Nephron progenitor cell (in vitro differentiated cells): ENCODE measurements around the gene EN2.

ENCODE experiments used
- DNase-seq: peaks from one replicate; pipeline ENCODE4 v3.0.0; 2021
- H3K27ac Mint-ChIP-seq: 2 replicates; pipeline ENCODE4 v1.8.0; 2021; ENCODE audit warnings: mild to moderate bottlenecking, moderate library complexity, mixed read lengths
- H3K27me3 Mint-ChIP-seq: 2 replicates; pipeline ENCODE4 v1.8.0; 2021; ENCODE audit warnings: mild to moderate bottlenecking, low read depth, mixed read lengths; ENCODE audit not compliant: poor library complexity
- H3K36me3 Mint-ChIP-seq: 2 replicates; pipeline ENCODE4 v1.8.0; 2021; ENCODE audit warnings: low read depth, mixed read lengths
- H3K4me1 Mint-ChIP-seq: 2 replicates; pipeline ENCODE4 v1.8.0; 2021; ENCODE audit warnings: mixed read lengths
- H3K4me3 Mint-ChIP-seq: 2 replicates; pipeline ENCODE4 v1.8.0; 2021; ENCODE audit warnings: mild to moderate bottlenecking, moderate library complexity, mixed read lengths
- H3K9me3 Mint-ChIP-seq: 2 replicates; pipeline ENCODE4 v1.8.0; 2021; ENCODE audit warnings: mild to moderate bottlenecking, moderate library complexity, mixed read lengths
- TF ChIP-seq, protein P1 (sequence below): fragments of 200-600 bp; sonication (generic); IDR thresholded peaks from 2 replicates; pipeline ENCODE4 v1.5.0; 2021; ENCODE audit warnings: antibody characterized with exemption

The EN2 gene

DNA sequence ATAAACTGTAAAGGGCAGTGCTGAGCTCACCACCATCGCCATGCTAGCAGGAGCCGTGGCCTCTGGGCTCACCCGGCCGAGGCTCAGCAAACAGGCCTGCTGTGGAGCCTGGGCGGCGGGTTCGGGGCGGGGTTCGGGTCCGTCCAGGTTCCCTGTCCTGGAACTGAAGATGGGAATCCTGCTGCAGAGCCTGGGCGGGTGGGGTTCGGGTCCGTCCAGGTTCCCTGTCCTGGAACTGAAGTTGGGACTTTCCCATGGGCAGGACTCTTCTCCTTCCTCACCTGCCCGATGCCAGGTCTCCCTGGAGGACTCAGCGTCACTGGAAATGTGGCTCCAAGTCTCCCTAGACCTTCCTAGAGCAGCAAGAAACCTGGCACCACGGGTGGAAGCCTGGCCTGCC is 36.6 kb downstream of the EN2 start:
- no peaks in the 10 kb centered on the region for H3K36me3 Mint-ChIP-seq
- no peak overlapping the region for H3K4me3 Mint-ChIP-seq
- TF ChIP-seq, protein P1, sequence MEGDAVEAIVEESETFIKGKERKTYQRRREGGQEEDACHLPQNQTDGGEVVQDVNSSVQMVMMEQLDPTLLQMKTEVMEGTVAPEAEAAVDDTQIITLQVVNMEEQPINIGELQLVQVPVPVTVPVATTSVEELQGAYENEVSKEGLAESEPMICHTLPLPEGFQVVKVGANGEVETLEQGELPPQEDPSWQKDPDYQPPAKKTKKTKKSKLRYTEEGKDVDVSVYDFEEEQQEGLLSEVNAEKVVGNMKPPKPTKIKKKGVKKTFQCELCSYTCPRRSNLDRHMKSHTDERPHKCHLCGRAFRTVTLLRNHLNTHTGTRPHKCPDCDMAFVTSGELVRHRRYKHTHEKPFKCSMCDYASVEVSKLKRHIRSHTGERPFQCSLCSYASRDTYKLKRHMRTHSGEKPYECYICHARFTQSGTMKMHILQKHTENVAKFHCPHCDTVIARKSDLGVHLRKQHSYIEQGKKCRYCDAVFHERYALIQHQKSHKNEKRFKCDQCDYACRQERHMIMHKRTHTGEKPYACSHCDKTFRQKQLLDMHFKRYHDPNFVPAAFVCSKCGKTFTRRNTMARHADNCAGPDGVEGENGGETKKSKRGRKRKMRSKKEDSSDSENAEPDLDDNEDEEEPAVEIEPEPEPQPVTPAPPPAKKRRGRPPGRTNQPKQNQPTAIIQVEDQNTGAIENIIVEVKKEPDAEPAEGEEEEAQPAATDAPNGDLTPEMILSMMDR: no peak
- H3K27ac Mint-ChIP-seq: no peak overlapping the region
- peaks cover 93% of the 10 kb centered on the region for H3K27me3 Mint-ChIP-seq
- H3K4me1 Mint-ChIP-seq: peaks cover 31% of the 10 kb centered on the region
- no peak for DNase-seq
- no peaks in the 10 kb centered on the region for H3K9me3 Mint-ChIP-seq

DNA sequence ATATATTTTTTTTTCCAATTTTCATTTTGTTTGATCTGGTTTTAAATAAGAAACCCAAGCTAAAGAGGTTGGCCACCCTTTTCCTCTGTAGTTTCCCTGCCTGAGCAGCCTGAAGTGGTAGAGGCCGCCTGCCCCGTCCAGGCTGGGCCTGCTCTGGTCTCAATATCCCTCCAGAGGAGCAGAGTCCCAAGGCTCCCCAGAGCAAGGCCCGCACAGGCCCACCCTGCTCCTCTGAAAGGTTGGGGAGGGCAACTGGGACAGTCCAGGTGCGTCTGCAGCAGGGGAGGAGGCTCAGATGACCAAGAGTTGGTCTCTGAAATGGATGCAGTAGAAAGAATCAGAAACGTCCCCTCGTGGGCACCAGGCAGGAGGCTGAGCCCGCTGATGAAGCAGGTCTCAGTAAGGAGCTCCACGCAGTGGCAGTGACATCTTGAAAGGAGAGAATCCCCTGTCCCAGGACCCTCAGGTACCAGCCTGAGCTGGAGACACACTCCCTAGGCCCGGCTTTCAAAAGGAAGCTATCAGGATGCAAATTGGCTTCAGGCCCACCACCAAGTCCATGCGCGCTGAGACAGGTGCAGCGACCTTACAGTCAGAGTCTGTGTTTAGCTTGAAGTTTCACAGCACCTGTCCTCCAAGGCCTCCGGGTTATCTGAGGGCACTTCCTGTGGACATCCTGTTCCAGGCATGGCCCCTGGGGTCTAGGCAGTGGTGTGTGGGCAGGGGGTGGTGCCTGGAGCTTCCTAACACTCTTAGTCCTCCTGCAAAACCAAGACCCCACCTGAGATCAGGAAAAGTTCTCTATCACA is 37.7 kb downstream of the EN2 start:
- no peak overlapping the region for H3K4me3 Mint-ChIP-seq
- H3K4me1 Mint-ChIP-seq: peaks cover 27% of the 10 kb centered on the region
- no peaks in the 10 kb centered on the region for H3K9me3 Mint-ChIP-seq
- H3K27ac Mint-ChIP-seq: no peak overlapping the region
- H3K27me3 Mint-ChIP-seq: peaks cover 94% of the 10 kb centered on the region
- TF ChIP-seq, protein P1: no peak
- no peak for DNase-seq
- no peaks in the 10 kb centered on the region for H3K36me3 Mint-ChIP-seq

DNA sequence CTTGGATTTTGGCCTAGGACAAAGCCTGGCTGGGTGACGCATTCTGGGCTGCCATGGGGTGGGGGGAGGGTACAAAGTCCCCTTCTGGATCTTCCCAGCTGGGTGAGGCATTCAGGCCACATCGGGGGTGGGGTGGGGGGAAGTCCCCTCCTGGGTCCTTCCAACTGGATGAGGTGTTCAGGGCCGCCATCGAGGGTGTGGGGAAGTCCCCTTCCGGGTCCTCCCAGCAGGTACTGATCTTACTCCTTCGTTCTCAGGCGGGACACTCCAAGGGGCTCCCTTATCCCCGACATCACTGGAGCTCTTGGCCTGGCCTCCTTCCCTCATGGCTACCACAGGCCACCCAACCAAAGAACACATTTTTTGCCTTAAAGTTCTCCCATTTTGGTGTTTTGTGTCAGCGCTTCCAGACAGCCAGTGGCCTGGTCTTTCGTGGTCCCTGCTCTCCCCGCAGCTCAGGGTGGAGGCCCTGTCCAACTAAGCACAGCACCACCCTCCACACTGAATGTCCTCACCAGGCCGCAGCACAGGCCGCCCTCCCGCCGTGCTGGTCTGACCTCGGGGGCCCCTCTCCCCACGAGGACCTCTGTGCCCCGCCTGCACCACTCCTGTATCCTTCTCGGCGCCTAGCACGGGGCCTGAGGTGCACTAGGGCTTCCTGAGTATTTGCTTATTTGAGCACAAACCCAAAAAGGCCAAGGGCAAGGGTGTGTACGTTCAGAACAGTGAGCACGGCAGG is 38.5 kb downstream of the EN2 start:
- Mint-ChIP-seq H3K27me3 (peaks cover 94% of the 10 kb centered on the region), H3K36me3 (no peaks in the 10 kb centered on the region), H3K27ac (no peak overlapping the region), H3K4me1 (peaks cover 19% of the 10 kb centered on the region), H3K9me3 (no peaks in the 10 kb centered on the region), H3K4me3 (no peak overlapping the region)
- TF ChIP-seq, protein P1: no peak
- no peak for DNase-seq

DNA sequence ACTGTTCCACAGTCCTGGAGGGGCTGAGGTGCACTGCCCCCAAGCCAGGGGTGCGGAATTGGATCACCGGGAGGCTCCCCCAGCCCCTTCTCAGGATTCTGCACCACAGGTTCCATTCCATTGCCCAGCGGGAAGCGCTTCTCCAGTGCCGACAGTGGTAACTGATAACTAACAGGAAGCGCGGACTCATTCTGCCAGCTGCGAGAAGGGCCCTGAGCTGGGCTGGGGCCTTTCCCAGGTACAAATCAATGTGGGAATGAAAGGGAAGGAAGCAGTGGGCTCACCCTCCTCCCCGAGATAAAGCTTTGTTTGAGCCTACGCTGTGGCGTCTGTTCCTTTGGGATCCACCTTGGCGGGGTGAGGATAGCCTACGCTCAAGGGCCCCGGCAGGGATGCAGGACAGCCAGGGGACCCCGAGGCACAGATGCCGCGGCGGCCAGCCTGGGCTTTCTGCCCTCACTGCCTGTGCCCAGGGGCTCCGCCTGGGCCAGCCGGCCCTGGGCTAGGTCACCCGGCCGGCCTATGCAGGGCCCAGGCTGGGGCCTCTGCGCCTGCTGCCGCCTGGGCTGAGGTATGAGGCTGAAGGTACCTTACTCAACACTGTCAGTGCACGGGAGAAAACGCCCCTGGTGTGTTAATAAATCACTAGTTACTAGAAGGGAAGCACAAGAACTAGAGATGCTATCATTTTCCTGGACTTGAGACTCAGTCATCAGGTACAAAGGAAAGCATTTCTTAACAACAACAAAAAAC is 39.4 kb downstream of the EN2 start:
- Mint-ChIP-seq H3K36me3 (no peaks in the 10 kb centered on the region), H3K27me3 (peaks cover 94% of the 10 kb centered on the region), H3K4me1 (peaks cover 11% of the 10 kb centered on the region), H3K4me3 (no peak overlapping the region), H3K9me3 (no peaks in the 10 kb centered on the region), H3K27ac (no peak overlapping the region)
- DNase-seq: no peak
- TF ChIP-seq, protein P1: no peak

DNA sequence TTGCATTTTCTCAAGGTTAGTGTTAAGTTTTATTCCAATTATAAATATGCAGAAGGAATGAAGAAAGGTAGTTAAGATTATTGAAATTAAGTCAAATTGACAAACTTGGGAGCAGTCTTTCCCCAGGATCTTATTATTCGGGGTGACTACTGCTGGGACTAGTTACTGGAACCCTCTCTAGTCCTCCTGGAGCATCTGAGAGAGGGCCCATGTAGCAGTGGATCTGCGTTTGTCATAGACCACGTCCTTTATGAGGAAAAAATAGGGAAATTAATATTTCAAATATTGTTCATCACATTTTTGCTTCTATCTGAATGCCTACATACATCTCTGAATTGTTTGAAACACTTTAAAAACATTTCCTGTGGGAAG is 47.5 kb downstream of the EN2 start:
- H3K36me3 Mint-ChIP-seq: no peaks in the 10 kb centered on the region
- DNase-seq: no peak
- TF ChIP-seq, protein P1: no peak
- no peaks in the 10 kb centered on the region for H3K9me3 Mint-ChIP-seq
- no peak overlapping the region for H3K4me3 Mint-ChIP-seq
- H3K27me3 Mint-ChIP-seq: peaks cover 100% of the 10 kb centered on the region
- H3K4me1 Mint-ChIP-seq: peaks cover 27% of the 10 kb centered on the region
- H3K27ac Mint-ChIP-seq: no peak overlapping the region
